HepG2 (cell line): Measurements from ENCODE around the gene TMUB1. TPM values are rescaled to one million over a fixed set of nuclear protein-coding genes. Genes with fewer than 3 reads are reported as not detected.

ENCODE experiments used
- AGO2 ChIP-seq: fragments of 200-400 bp; formaldehyde crosslinking; optimal IDR thresholded peaks from 2 replicates; pipeline ENCODE3; 2017; ENCODE audit warnings: mild to moderate bottlenecking, low read depth, low read length, moderate library complexity
- AHDC1 ChIP-seq: sonication (generic); formaldehyde crosslinking; IDR thresholded peaks from 2 replicates; pipeline ENCODE4 v1.5.1; 2020; ENCODE audit warnings: mild to moderate bottlenecking, missing genetic modification reagents, borderline replicate concordance
- ELF3 ChIP-seq: IDR thresholded peaks from 2 replicates; pipeline ENCODE4 v1.6.1; 2016; ENCODE audit warnings: missing genetic modification reagents, missing compliant biosample characterization
- GLMP ChIP-seq: sonication (generic); formaldehyde crosslinking; IDR thresholded peaks from 2 replicates; pipeline ENCODE4 v1.9.0; 2021; ENCODE audit warnings: missing genetic modification reagents, mild to moderate bottlenecking, borderline replicate concordance
- HDAC1 ChIP-seq: sonication (generic); formaldehyde crosslinking; IDR thresholded peaks from 2 replicates; pipeline ENCODE4 v1.5.1; 2020; ENCODE audit warnings: mild to moderate bottlenecking, missing genetic modification reagents
- NFKB2 ChIP-seq: sonication (generic); formaldehyde crosslinking; IDR thresholded peaks from 2 replicates; pipeline ENCODE4 v1.4.0; 2020; ENCODE audit warnings: missing genetic modification reagents, borderline replicate concordance
- NONO ChIP-seq, 2 experiments: fragments of 450-650 bp in 1 of 2; sonication (generic) in 1 of 2; formaldehyde crosslinking in 1 of 2; IDR thresholded peaks in 1 of 2; conservative IDR thresholded peaks in 1 of 2; 2 replicates each; pipeline versions ENCODE4 v1.6.1 to v1.8.0; 2017 to 2022; ENCODE audit warnings: mild to moderate bottlenecking in 1 of 2, missing genetic modification reagents in 1 of 2, moderate library complexity in 1 of 2
- RAD21 ChIP-seq: fragments of 450-650 bp; formaldehyde crosslinking; IDR thresholded peaks from 2 replicates; pipeline ENCODE4 v1.5.0; 2020; ENCODE audit warnings: mild to moderate bottlenecking
- SAP130 ChIP-seq: IDR thresholded peaks from 2 replicates; pipeline ENCODE4 v1.6.1; 2016; ENCODE audit warnings: low read depth
- SNAPC2 ChIP-seq: sonication (generic); formaldehyde crosslinking; IDR thresholded peaks from 2 replicates; pipeline ENCODE4 v1.8.1; 2022; ENCODE audit warnings: mild to moderate bottlenecking, missing genetic modification reagents
- SP140L ChIP-seq: sonication (generic); formaldehyde crosslinking; IDR thresholded peaks from 2 replicates; pipeline ENCODE4 v1.4.0; 2020; ENCODE audit warnings: missing genetic modification reagents, borderline replicate concordance
- SRY ChIP-seq: sonication (generic); formaldehyde crosslinking; IDR thresholded peaks from 2 replicates; pipeline ENCODE4 v1.8.0; 2022; ENCODE audit warnings: mild to moderate bottlenecking, missing genetic modification reagents
- ZBTB38 ChIP-seq: sonication (generic); formaldehyde crosslinking; IDR thresholded peaks from 2 replicates; pipeline ENCODE4 v1.5.1; 2020; ENCODE audit warnings: mild to moderate bottlenecking, missing genetic modification reagents
- ZEB1 ChIP-seq: IDR thresholded peaks from 2 replicates; pipeline ENCODE4 v1.6.1; 2012; ENCODE audit warnings: mild to moderate bottlenecking, low read depth, inconsistent platforms; ENCODE audit not compliant: insufficient replicate concordance
- ZKSCAN1 ChIP-seq: fragments of 150-350 bp; IDR thresholded peaks from 2 replicates; pipeline ENCODE4 v1.6.1; 2014; ENCODE audit warnings: low read length
- ZNF281 ChIP-seq: sonication (generic); formaldehyde crosslinking; IDR thresholded peaks from 2 replicates; pipeline ENCODE4 v1.4.0; 2020; ENCODE audit warnings: missing genetic modification reagents, borderline replicate concordance
- ZNF350 ChIP-seq: sonication (generic); formaldehyde crosslinking; IDR thresholded peaks from 2 replicates; pipeline ENCODE4 v1.4.0; 2020; ENCODE audit warnings: mild to moderate bottlenecking, low read depth, missing genetic modification reagents, borderline replicate concordance
- ZNF749 ChIP-seq: sonication (generic); formaldehyde crosslinking; IDR thresholded peaks from 2 replicates; pipeline ENCODE4 v1.8.0; 2022; ENCODE audit warnings: mild to moderate bottlenecking, missing genetic modification reagents, moderate library complexity, borderline replicate concordance
- ZNF775 ChIP-seq: sonication (generic); formaldehyde crosslinking; IDR thresholded peaks from 2 replicates; pipeline ENCODE4 v1.4.0; 2020; ENCODE audit warnings: missing genetic modification reagents, mild to moderate bottlenecking, moderate library complexity, borderline replicate concordance
- polyA plus RNA-seq, 8 experiments: library from polyadenylated mRNA; depleted of rRNA in 3 of 8; stranded (reverse) in 7 of 8; unstranded in 1 of 8; fragments of >200 nt; fragmentation: Illumina TruSeq in 4 of 8; extraction: Trizol in 4 of 8; gene quantifications; 2 replicates each; pipeline versions ENCODE4 v1.2.1 to v1.2.3, GENCODE V29; 2011 to 2016; ENCODE audit warnings: low read depth in 4 of 8, missing spikeins in 1 of 8, mixed read lengths in 1 of 8; ENCODE audit not compliant: insufficient read depth in 1 of 8
- total RNA-seq, 5 experiments: library from RNA; depleted of rRNA; stranded (reverse); fragments of >200 nt; fragmentation: Illumina TruSeq; extraction: Trizol; gene quantifications; 2 replicates each; pipeline ENCODE4 v1.2.3, GENCODE V29; 2016; ENCODE audit warnings: low read depth in 1 of 5

Gene TMUB1
- total and polyA plus RNA-seq, 2 of the 13 experiments (the other 11 are each of a cell fraction or from before 2014, with no cell fraction given), result 44.8 to 51.6 TPM

- no peak for TF ChIP-seq AHDC1 (CRISPR knock-in tag)
- no peak for TF ChIP-seq RAD21 (CRISPR knock-in tag)
- 0 out of 2 replicates have a peak, but pooled peaks have one; percentile 59 for TF ChIP-seq ZNF281 (CRISPR knock-in tag)
- TF ChIP-seq GLMP (CRISPR knock-in tag), result no peak
- no peak for TF ChIP-seq ZNF749 (CRISPR knock-in tag)
- TF ChIP-seq ZNF350, result 0 out of 2 replicates have a peak, but pooled peaks have one; percentile 23
- no peak for TF ChIP-seq ZKSCAN1
- no peak for TF ChIP-seq SNAPC2 (CRISPR knock-in tag)
- no peak for TF ChIP-seq SP140L (CRISPR knock-in tag)
- peak; percentile 70 for TF ChIP-seq ELF3
- TF ChIP-seq NONO (IDR thresholded peaks at IDR 0.05), result no peak
- TF ChIP-seq NONO (CRISPR knock-in tag; conservative IDR thresholded peaks at IDR 0.05), result no peak
- peak; percentile 28 for TF ChIP-seq AGO2
- TF ChIP-seq HDAC1 (CRISPR knock-in tag), result peak; percentile 63; the same call in 1 of the 2 replicates
- no peak for TF ChIP-seq ZNF775 (CRISPR knock-in tag)
- peak; percentile 45; the same call in 1 of the 2 replicates for TF ChIP-seq ZBTB38 (CRISPR knock-in tag)
- TF ChIP-seq SAP130 (CRISPR knock-in tag), result peak; percentile 90
- 0 out of 2 replicates have a peak, but pooled peaks have one; percentile 16 for TF ChIP-seq NFKB2
- TF ChIP-seq ZEB1, result no peak
- no peak for TF ChIP-seq SRY (CRISPR knock-in tag)
These were observed 5.8 kb upstream of the TMUB1 start (continued) for GRCh38 chr7:151088856-151089699.
